Measurements from ENCODE around the gene FUZ. TPM values are rescaled to one million over a fixed set of nuclear protein-coding genes. Genes with fewer than 3 reads are reported as not detected.

Gene FUZ
- total RNA-seq, 1 experiment from 2014 or later = 1.1 TPM

GRCh38 chr19:49788857-49789256 is 24.2 kb downstream of the FUZ start:
- Histone ChIP-seq H3K9me2 (ENCODE audit: insufficient read depth) (no peaks in the 10 kb centered on the region), H2AFZ (ENCODE audit: low read depth, low read length, poor library complexity, severe bottlenecking) (no peak overlapping the region), H3K9ac (ENCODE audit: low read length) (no peak overlapping the region), H3K4me3 (replicated peaks in 1 of 2; ENCODE audit: low read depth in 1 of 2, low read length in 2 of 2) (no peak overlapping the region), H3K4me2 (ENCODE audit: low read length) (no peak overlapping the region), H3K79me2 (ENCODE audit: insufficient read depth, low read length) (no peaks in the 10 kb centered on the region), H3K36me3 (ENCODE audit: control insufficient read depth in 1 of 2, insufficient read depth in 2 of 2, low read length in 2 of 2) (peaks cover 0 to 10% of the 10 kb centered on the region in 2 experiments; a peak in 2 of 4 replicates), H4K20me1 (ENCODE audit: insufficient read depth) (no peaks in the 10 kb centered on the region), H3K27me3 (ENCODE audit: insufficient read depth, low read length) (no peaks in the 10 kb centered on the region), H3K9me3 (ENCODE audit: control insufficient read depth in 1 of 2, insufficient read depth in 1 of 2, low read depth in 1 of 2, low read length in 2 of 2) (no peaks in the 10 kb centered on the region), H3K27ac (ENCODE audit: low read depth, low read length) (no peak overlapping the region), H3K4me1 (ENCODE audit: control insufficient read depth in 1 of 2, insufficient read depth in 2 of 2, low read length in 2 of 2) (peaks cover 14 to 35% of the 10 kb centered on the region in 2 experiments)
- ATAC-seq (no peak), DNase-seq (ENCODE audit: low read depth, low spot score) (no peak)
- CTCF ChIA-PET = no interaction called here
- POLR2A ChIA-PET = no interaction called here
- TF ChIP-seq, protein P1, sequence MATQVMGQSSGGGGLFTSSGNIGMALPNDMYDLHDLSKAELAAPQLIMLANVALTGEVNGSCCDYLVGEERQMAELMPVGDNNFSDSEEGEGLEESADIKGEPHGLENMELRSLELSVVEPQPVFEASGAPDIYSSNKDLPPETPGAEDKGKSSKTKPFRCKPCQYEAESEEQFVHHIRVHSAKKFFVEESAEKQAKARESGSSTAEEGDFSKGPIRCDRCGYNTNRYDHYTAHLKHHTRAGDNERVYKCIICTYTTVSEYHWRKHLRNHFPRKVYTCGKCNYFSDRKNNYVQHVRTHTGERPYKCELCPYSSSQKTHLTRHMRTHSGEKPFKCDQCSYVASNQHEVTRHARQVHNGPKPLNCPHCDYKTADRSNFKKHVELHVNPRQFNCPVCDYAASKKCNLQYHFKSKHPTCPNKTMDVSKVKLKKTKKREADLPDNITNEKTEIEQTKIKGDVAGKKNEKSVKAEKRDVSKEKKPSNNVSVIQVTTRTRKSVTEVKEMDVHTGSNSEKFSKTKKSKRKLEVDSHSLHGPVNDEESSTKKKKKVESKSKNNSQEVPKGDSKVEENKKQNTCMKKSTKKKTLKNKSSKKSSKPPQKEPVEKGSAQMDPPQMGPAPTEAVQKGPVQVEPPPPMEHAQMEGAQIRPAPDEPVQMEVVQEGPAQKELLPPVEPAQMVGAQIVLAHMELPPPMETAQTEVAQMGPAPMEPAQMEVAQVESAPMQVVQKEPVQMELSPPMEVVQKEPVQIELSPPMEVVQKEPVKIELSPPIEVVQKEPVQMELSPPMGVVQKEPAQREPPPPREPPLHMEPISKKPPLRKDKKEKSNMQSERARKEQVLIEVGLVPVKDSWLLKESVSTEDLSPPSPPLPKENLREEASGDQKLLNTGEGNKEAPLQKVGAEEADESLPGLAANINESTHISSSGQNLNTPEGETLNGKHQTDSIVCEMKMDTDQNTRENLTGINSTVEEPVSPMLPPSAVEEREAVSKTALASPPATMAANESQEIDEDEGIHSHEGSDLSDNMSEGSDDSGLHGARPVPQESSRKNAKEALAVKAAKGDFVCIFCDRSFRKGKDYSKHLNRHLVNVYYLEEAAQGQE (IDR thresholded peaks at IDR 0.05; ENCODE audit: low read depth) = no peak
- TF ChIP-seq SP1 (IDR thresholded peaks at IDR 0.05; ENCODE audit: low read depth) (no peak), YY1 (IDR thresholded peaks at IDR 0.05; ENCODE audit: extremely low read depth, insufficient replicate concordance, low read depth, low read length) (no peak), ZNF274 (IDR thresholded peaks at IDR 0.05; ENCODE audit: low read depth, low read length) (no peak), CEBPB (IDR thresholded peaks at IDR 0.05; ENCODE audit: low read depth) (no peak), CBX3 (IDR thresholded peaks at IDR 0.05; ENCODE audit: low read depth) (no peak), ELF1 (IDR thresholded peaks at IDR 0.05; ENCODE audit: borderline replicate concordance, low read depth) (no peak), TCF7L2 (IDR thresholded peaks at IDR 0.05; ENCODE audit: borderline replicate concordance, extremely low read depth, insufficient read depth, insufficient read length) (no peak), RAD21 (IDR thresholded peaks at IDR 0.05; ENCODE audit: low read depth) (no peak), CTCF (IDR thresholded peaks at IDR 0.05 in 2 of 3, conservative IDR thresholded peaks at IDR 0.05 in 1 of 3; ENCODE audit: borderline replicate concordance in 1 of 3, insufficient read depth in 1 of 3, low read depth in 2 of 3, low read length in 2 of 3) (no peak), POLR2A (IDR thresholded peaks at IDR 0.05; ENCODE audit: borderline replicate concordance, extremely low read depth, insufficient read depth, insufficient read length) (no peak), EZH2phosphoT487 (IDR thresholded peaks at IDR 0.05; ENCODE audit: borderline replicate concordance) (no peak), POLR2AphosphoS5 (IDR thresholded peaks at IDR 0.05; ENCODE audit: low read depth, low read length) (no peak), EGR1 (IDR thresholded peaks at IDR 0.05; ENCODE audit: low read depth) (no peak), EZH2 (IDR thresholded peaks at IDR 0.05) (no peak), FOSL1 (IDR thresholded peaks at IDR 0.05; ENCODE audit: low read depth) (no peak), ZFX (IDR thresholded peaks at IDR 0.05) (no peak)
- TF ChIP-seq, protein P2, sequence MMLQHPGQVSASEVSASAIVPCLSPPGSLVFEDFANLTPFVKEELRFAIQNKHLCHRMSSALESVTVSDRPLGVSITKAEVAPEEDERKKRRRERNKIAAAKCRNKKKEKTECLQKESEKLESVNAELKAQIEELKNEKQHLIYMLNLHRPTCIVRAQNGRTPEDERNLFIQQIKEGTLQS (IDR thresholded peaks at IDR 0.05) = no peak
- TF ChIP-seq, protein P3, sequence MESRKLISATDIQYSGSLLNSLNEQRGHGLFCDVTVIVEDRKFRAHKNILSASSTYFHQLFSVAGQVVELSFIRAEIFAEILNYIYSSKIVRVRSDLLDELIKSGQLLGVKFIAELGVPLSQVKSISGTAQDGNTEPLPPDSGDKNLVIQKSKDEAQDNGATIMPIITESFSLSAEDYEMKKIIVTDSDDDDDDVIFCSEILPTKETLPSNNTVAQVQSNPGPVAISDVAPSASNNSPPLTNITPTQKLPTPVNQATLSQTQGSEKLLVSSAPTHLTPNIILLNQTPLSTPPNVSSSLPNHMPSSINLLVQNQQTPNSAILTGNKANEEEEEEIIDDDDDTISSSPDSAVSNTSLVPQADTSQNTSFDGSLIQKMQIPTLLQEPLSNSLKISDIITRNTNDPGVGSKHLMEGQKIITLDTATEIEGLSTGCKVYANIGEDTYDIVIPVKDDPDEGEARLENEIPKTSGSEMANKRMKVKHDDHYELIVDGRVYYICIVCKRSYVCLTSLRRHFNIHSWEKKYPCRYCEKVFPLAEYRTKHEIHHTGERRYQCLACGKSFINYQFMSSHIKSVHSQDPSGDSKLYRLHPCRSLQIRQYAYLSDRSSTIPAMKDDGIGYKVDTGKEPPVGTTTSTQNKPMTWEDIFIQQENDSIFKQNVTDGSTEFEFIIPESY (IDR thresholded peaks at IDR 0.05; ENCODE audit: extremely low read depth, insufficient replicate concordance, low read length) = no peak
- intact Hi-C loops (cut with micrococcal nuclease) = no loop called here
- RAD21 ChIA-PET (ENCODE audit: low non-redundant PET in 1 of 2, low total read pairs in 2 of 2, uncharacterized antibody in 2 of 2, unreplicated experiment in 2 of 2) = no interaction called here
- BruUV-seq (replicated peaks) = no TSS peak

Data from HCT116 (cell line).